CD4-positive, alpha-beta T cell treated with Interleukin-15 for 4 hours (primary cell): ENCODE results near the gene IFNA1.
"Not testable (repeated sequence)": the region's sequence is repeated elsewhere in the genome, so short reads cannot be mapped to it uniquely, and the experiment has no call there.

Source experiments
- DNase-seq: peaks from one replicate; pipeline ENCODE4 v3.0.0-alpha.2; 2020; ENCODE audit warnings: low spot score

The IFNA1 gene

GRCh38 chr9:21449312-21449711, 9.1 kb downstream of the IFNA1 start:
- not testable (repeated sequence) for DNase-seq

GRCh38 chr9:21450733-21451394, 10.6 kb downstream of the IFNA1 start:
- no peak for DNase-seq

- DNase-seq, result no peak
Measured at GRCh38 chr9:21452681-21453080, 12.4 kb downstream of the IFNA1 start.

DNA sequence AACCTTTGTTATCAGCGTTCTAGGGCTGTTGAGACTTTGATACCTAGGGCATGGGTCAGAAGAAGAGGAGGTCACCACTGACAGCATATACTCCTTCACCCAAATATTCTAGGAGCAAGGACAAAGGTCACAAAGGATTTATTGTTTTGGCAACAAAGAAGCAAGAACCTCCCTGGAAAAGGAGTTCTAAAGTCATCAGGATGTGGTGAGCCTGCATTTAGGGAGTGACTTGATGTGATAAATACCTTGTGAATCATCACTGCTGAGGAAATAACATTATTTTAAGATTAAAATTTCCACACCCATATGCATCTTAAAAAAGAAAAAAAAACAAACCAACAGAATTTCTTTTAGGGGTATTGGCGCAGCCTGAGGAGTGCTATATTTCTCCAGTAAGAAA, 13.9 kb downstream of the IFNA1 start:
- no peak for DNase-seq

DNA sequence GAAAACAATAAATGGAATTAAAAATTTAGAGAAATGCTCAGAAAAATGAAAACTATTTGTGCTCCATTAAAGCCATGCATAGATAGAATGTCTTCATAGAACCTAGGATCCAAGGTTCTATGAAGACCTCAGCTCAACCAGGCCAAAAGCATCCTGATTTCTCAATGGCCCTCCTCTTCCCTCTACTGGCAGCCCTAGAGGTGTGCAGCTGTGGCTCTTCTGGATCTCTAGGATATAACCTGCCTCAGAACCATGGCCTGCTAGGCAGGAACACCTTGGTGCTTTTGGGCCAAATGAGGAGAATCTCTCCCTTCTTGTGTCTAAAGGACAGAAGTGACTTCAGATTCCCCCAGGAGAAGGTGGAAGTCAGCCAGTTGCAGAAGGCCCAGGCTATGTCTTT, 15.1 kb downstream of the IFNA1 start:
- DNase-seq, result peak; percentile 28

DNA sequence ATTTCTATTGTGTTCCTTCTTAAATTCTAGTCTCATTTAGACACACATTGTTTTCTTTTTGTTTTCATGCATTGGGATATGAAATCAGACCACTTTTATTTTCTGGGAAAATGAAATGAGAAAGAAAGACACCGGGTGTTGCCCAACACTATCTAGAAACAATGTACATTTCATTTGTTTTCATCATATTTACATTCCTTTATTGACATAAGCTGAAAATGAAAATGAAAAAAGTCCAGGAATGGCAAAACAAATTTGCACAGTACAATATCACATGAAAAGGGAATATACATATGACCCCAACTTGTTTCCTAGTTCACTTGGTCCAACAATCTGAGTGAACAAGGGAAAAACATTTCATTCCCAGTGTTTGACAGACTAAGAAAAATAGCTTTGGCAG, 21.1 kb downstream of the IFNA1 start:
- no peak for DNase-seq

DNA sequence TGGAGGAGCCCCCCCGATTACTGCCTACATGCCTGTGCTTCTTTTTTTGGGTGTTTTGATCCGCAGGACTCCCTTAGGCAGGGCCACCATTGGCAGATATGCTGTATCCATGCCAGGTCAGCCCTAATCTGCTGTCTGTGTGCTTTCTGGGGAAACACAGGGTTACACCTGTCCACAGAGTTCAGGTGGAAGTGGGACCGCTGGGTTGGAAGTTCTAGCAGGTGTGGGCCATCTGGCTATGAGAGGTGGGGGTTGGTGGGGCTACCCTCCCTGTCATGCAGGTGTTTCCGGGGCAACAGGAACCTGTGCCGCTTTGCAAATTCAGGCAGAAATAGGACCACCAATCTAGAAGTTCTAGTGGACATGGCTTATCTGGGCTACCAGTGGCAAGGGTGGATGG, 24.9 kb downstream of the IFNA1 start:
- no peak for DNase-seq

DNA sequence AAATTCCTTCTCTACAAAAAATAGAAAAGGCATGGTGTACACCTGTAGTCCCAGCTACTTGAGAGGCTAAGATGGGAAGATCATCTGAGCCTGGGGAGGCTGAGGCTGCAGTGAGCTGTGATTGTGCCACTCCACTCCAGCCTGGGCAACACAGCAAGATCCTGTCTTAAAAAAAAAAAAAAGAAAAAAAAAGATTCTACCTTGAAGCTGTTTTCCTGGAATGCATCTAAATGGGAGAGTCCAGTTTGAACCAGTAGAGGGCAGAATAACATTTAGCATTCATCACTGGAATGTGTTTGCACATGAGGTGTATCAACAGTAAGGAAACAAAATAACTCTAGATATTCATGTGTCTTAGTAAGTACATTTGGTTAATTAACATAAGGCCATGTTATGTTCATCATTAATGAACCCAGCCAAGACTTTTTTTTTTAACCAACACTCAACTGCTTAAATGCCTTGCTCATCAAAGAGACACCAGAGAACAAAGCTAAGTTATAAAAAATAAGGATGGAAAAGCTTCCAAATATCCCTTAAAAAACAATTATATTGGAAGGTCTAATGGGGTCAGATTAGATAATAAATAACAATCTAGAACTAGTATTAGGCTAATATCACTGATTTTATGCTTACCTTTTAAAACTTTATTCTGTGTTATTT, 25.8 kb downstream of the IFNA1 start:
- DNase-seq, result peak; percentile 63

GRCh38 chr9:21470126-21470525, 29.9 kb downstream of the IFNA1 start:
- no peak for DNase-seq

DNA sequence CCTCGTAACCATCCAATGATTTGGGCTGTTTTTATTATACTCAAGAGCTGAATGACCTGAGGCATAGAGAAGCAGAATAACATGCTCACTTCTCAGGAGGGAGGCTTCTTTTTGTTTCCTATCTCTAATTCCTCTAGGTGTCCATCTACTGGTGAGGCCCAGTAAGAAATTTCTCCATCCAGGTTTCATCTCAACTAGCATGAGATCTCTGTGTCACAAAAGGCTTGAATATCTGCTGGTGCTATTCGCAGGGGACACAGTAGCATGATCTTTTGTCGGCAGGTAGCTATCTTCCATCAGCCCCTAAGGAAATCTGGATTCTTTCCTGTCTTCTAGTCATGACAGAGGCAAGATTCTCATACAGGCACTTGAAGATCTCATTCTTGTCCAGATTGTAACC, 33.0 kb downstream of the IFNA1 start:
- DNase-seq, result no peak

- DNase-seq, result no peak
Measured at GRCh38 chr9:21477466-21477865, 37.2 kb downstream of the IFNA1 start.

- DNase-seq, result no peak
Measured at GRCh38 chr9:21479152-21479702, 39.0 kb downstream of the IFNA1 start.

GRCh38 chr9:21481470-21482056, 41.3 kb downstream of the IFNA1 start:
- no peak for DNase-seq

- DNase-seq, result no peak
Measured at GRCh38 chr9:21482213-21482612, 42.0 kb downstream of the IFNA1 start, which contains the start of gene IFNE. IFNE (minus strand) TSS chr9:21482313; CDS start chr9:21481694, 619 bp downstream.
